ENCODE results near the gene CCDC177.

GRCh38 chr14:69611172-69612013 lies 36.7 kb upstream of the CCDC177 start, which contains the start of gene SUSD6:
- TF ChIP-seq CTCF (conservative IDR thresholded peaks at IDR 0.05; ENCODE audit: low read length) (no peak), EZH2phosphoT487 (IDR thresholded peaks at IDR 0.05; ENCODE audit: borderline replicate concordance, low read depth, low read length) (no peak)
